H1 (cell line): ENCODE data around the gene DOK3. TPM values are rescaled to one million over a fixed set of nuclear protein-coding genes. Genes with fewer than 3 reads are reported as not detected.

Experiments
- CTCF ChIA-PET: fragments of 300-600 bp; sonication (Branson Sonifier 250); formaldehyde crosslinking; loops from one replicate; lab custom pipeline; 2021; ENCODE audit not compliant: partially characterized antibody; lab: Charles Lee
- POLR2A ChIA-PET: fragments of 300-600 bp; sonication (Branson Sonifier 250); formaldehyde crosslinking; loops from one replicate; lab custom pipeline; 2021; ENCODE audit warnings: inconsistent platforms; ENCODE audit not compliant: partially characterized antibody; lab: Charles Lee
- DNase-seq, 2 experiments: peaks; one replicate each; pipeline versions ENCODE4 v3.0.0 to v3.0.0-alpha.2; 2010 to 2022; ENCODE audit warnings: low spot score in 2 of 2, low read depth in 1 of 2, mixed read lengths in 1 of 2
- FAIRE-seq: peaks from 2 replicates; lab custom pipeline; 2011; peaks lifted over from hg19 to GRCh38; lab: Jason Lieb, UNC
- H2AFZ ChIP-seq: 2 replicates; pipeline ENCODE4 v1.8.1; 2012; ENCODE audit warnings: low read length, inconsistent platforms
- H2AK5ac ChIP-seq: 2 replicates; pipeline ENCODE4 v1.6.1; 2013; ENCODE audit warnings: low read depth, low read length
- H2BK120ac ChIP-seq: replicated peaks from 2 replicates; pipeline ENCODE3; 2013; ENCODE audit warnings: low read depth, low read length, inconsistent platforms
- H2BK12ac ChIP-seq: 2 replicates; pipeline ENCODE4 v1.6.1; 2013; ENCODE audit warnings: low read depth, low read length
- H2BK15ac ChIP-seq: 2 replicates; pipeline ENCODE4 v1.6.1; 2013; ENCODE audit warnings: low read length
- H2BK20ac ChIP-seq: 2 replicates; pipeline ENCODE4 v1.6.1; 2013; ENCODE audit warnings: low read length
- H2BK5ac ChIP-seq: 2 replicates; pipeline ENCODE4 v1.6.1; 2013; ENCODE audit warnings: low read depth, low read length
- H3K14ac ChIP-seq: 2 replicates; pipeline ENCODE4 v1.6.1; 2013; ENCODE audit warnings: inconsistent platforms; ENCODE audit not compliant: insufficient read length
- H3K18ac ChIP-seq: 2 replicates; pipeline ENCODE4 v1.6.1; 2013; ENCODE audit warnings: low read length; ENCODE audit errors: extremely low read depth
- H3K23ac ChIP-seq: 2 replicates; pipeline ENCODE4 v1.6.1; 2013; ENCODE audit warnings: inconsistent platforms; ENCODE audit not compliant: insufficient read length
- H3K23me2 ChIP-seq: 2 replicates; pipeline ENCODE4 v1.6.1; 2013; ENCODE audit warnings: low read depth, low read length
- H3K27ac ChIP-seq: 2 replicates; pipeline ENCODE4 v1.6.1; 2011; ENCODE audit warnings: low read depth, low read length, inconsistent platforms
- H3K27me3 ChIP-seq, 4 experiments: replicated peaks in 1 of 4; 1 replicate in 1 of 4; 2 replicates in 3 of 4; pipeline versions ENCODE4 v1.6.1 to v1.8.1; 2011 to 2013; ENCODE audit warnings: low read length in 3 of 4, mild to moderate bottlenecking in 3 of 4, inconsistent platforms in 2 of 4, mixed read lengths in 2 of 4, moderate library complexity in 1 of 4; ENCODE audit not compliant: control insufficient read depth in 3 of 4, insufficient read depth in 3 of 4; ENCODE audit errors: extremely low read depth in 1 of 4
- H3K36me3 ChIP-seq, 4 experiments: 2 replicates each; pipeline versions ENCODE4 v1.6.1 to v1.8.1; 2011 to 2013; ENCODE audit warnings: mild to moderate bottlenecking in 4 of 4, low read length in 3 of 4, moderate library complexity in 2 of 4, control low read depth in 1 of 4, inconsistent platforms in 1 of 4; ENCODE audit not compliant: insufficient read depth in 4 of 4, control insufficient read depth in 2 of 4
- H3K4ac ChIP-seq: replicated peaks from 2 replicates; pipeline ENCODE3; 2013; ENCODE audit warnings: low read length, low read depth, mixed read lengths, inconsistent platforms; ENCODE audit not compliant: insufficient read length
- H3K4me1 ChIP-seq, 4 experiments: replicated peaks in 1 of 4; 1 replicate in 1 of 4; 2 replicates in 3 of 4; pipeline versions ENCODE4 v1.6.1 to v1.8.1; 2011 to 2013; ENCODE audit warnings: low read length in 3 of 4, inconsistent platforms in 2 of 4, mixed read lengths in 1 of 4; ENCODE audit not compliant: insufficient read depth in 4 of 4, control insufficient read depth in 3 of 4
- H3K4me2 ChIP-seq, 2 experiments: 2 replicates each; pipeline versions ENCODE4 v1.6.1 to v1.8.1; 2011 to 2013; ENCODE audit warnings: low read depth in 2 of 2, low read length in 2 of 2, control low read depth in 1 of 2, inconsistent platforms in 1 of 2, mild to moderate bottlenecking in 1 of 2; ENCODE audit not compliant: insufficient read depth in 1 of 2
- H3K4me3 ChIP-seq, 4 experiments: fragments of 200-600, 300-600 bp in 1 of 4; sonication (generic), shearing (Covaris generic), sonication (Bioruptor Twin) in 1 of 4; 2 replicates each; pipeline versions ENCODE4 v1.5.1 to v1.8.1; 2011 to 2016; ENCODE audit warnings: low read length in 4 of 4, low read depth in 3 of 4, control low read depth in 2 of 4, inconsistent platforms in 2 of 4, mild to moderate bottlenecking in 2 of 4, mixed read lengths in 1 of 4, moderate library complexity in 1 of 4; ENCODE audit not compliant: insufficient read depth in 2 of 4; ENCODE audit errors: extremely low read depth in 1 of 4
- H3K56ac ChIP-seq: replicated peaks from 2 replicates; pipeline ENCODE3; 2013; ENCODE audit warnings: low read depth, mild to moderate bottlenecking, mixed read lengths, low read length, inconsistent platforms; ENCODE audit not compliant: insufficient read length
- H3K79me1 ChIP-seq: 2 replicates; pipeline ENCODE4 v1.6.1; 2013; ENCODE audit warnings: low read depth, low read length, control low read depth
- H3K79me2 ChIP-seq, 2 experiments: 2 replicates each; pipeline versions ENCODE4 v1.6.1 to v1.8.1; 2012 to 2013; ENCODE audit warnings: low read length in 2 of 2, mild to moderate bottlenecking in 2 of 2, inconsistent platforms in 1 of 2; ENCODE audit not compliant: insufficient read depth in 2 of 2, control insufficient read depth in 1 of 2
- H3K9ac ChIP-seq, 4 experiments: replicated peaks in 1 of 4; 1 replicate in 1 of 4; 2 replicates in 3 of 4; pipeline versions ENCODE4 v1.6.1 to v1.8.1; 2011 to 2013; ENCODE audit warnings: low read depth in 3 of 4, low read length in 3 of 4, control low read depth in 2 of 4, mild to moderate bottlenecking in 2 of 4, moderate library complexity in 2 of 4, inconsistent platforms in 1 of 4; ENCODE audit errors: extremely low read depth in 1 of 4
- H3K9me3 ChIP-seq, 2 experiments: 2 replicates each; pipeline versions ENCODE4 v1.6.1 to v1.8.1; 2012 to 2013; ENCODE audit warnings: mild to moderate bottlenecking in 2 of 2, moderate library complexity in 2 of 2, control low read depth in 1 of 2, inconsistent platforms in 1 of 2, low read depth in 1 of 2, low read length in 1 of 2, mixed read lengths in 1 of 2; ENCODE audit not compliant: insufficient read depth in 2 of 2
- H4K20me1 ChIP-seq, 2 experiments: replicated peaks in 1 of 2; 2 replicates each; pipeline versions ENCODE3 to v1.8.1; 2011 to 2013; ENCODE audit warnings: inconsistent platforms in 2 of 2, low read length in 2 of 2, mild to moderate bottlenecking in 1 of 2; ENCODE audit not compliant: insufficient read depth in 2 of 2, control insufficient read depth in 1 of 2
- H4K5ac ChIP-seq: 2 replicates; pipeline ENCODE4 v1.6.1; 2013; ENCODE audit warnings: low read length, low read depth, mixed read lengths, inconsistent platforms; ENCODE audit not compliant: insufficient read length
- H4K8ac ChIP-seq: 2 replicates; pipeline ENCODE4 v1.8.0; 2013; ENCODE audit warnings: mild to moderate bottlenecking, moderate library complexity, low read length, inconsistent platforms; ENCODE audit not compliant: insufficient read depth; ENCODE audit errors: extremely low read depth
- H4K91ac ChIP-seq: replicated peaks from 2 replicates; pipeline ENCODE3; 2013; ENCODE audit warnings: low read length, mixed read lengths, inconsistent platforms; ENCODE audit not compliant: insufficient read length
- ASH2L ChIP-seq: fragments of 200-600, 300-600 bp; sonication (generic); IDR thresholded peaks from one replicate; pipeline ENCODE4 v1.7.1; 2017; ENCODE audit warnings: low read length
- CBX5 ChIP-seq: fragments of 300-800, 300-1000 bp; sonication (generic); IDR thresholded peaks from 2 replicates; pipeline ENCODE4 v1.7.1; 2016; ENCODE audit warnings: antibody characterized with exemption, low read length, low read depth
- EGR1 ChIP-seq: IDR thresholded peaks from 2 replicates; pipeline ENCODE4 v1.6.1; 2011; ENCODE audit warnings: low read depth, low read length, borderline replicate concordance
- FOSL1 ChIP-seq: IDR thresholded peaks from 2 replicates; pipeline ENCODE4 v1.6.1; 2011; ENCODE audit warnings: mild to moderate bottlenecking, low read depth, low read length, moderate library complexity; ENCODE audit not compliant: insufficient read depth
- GTF2F1 ChIP-seq: IDR thresholded peaks from 2 replicates; pipeline ENCODE4 v1.6.1; 2012; ENCODE audit warnings: low read depth, low read length, improper control_type of control experiment, borderline replicate concordance
- JUN ChIP-seq: IDR thresholded peaks from 2 replicates; pipeline ENCODE4 v1.6.1; 2011; ENCODE audit warnings: low read depth, mild to moderate bottlenecking, improper control_type of control experiment, low read length
- KDM5A ChIP-seq: fragments of 200-600 bp; IDR thresholded peaks from 2 replicates; pipeline ENCODE4 v1.7.1; 2012; ENCODE audit warnings: mild to moderate bottlenecking, low read length, inconsistent platforms, mixed read lengths
- RFX5 ChIP-seq: IDR thresholded peaks from 2 replicates; pipeline ENCODE4 v1.6.1; 2011; ENCODE audit warnings: low read depth, low read length, improper control_type of control experiment, borderline replicate concordance
- WGBS, 2 experiments: shearing (Covaris generic) in 1 of 2; methylation state at CpG; one replicate each; pipeline versions ENCODE4 v1.1.6 to v1.1.7; 2013 to 2015; ENCODE audit warnings: low lambda C conversion rate in 2 of 2, mixed read lengths in 2 of 2, inconsistent platforms in 1 of 2, low coverage in 1 of 2, missing lambda C conversion rate in 1 of 2; ENCODE audit not compliant: insufficient replicate concordance in 2 of 2, insufficient coverage in 1 of 2, insufficient read length in 1 of 2; ENCODE audit errors: extremely low coverage in 1 of 2, missing lambda C conversion rate in 1 of 2; 5-methylcytosine and 5-hydroxymethylcytosine counted together
- polyA plus RNA-seq, 7 experiments: library from polyadenylated mRNA; depleted of rRNA in 3 of 7; stranded (reverse) in 5 of 7; unstranded in 2 of 7; fragments of >200 nt in 5 of 7; fragments of 200-250 nt in 2 of 7; gene quantifications; 1 replicate in 5 of 7; 2 replicates in 1 of 7; 4 replicates in 1 of 7; pipeline versions ENCODE4 v1.2.1 to v1.2.3, GENCODE V29; 2011 to 2013; ENCODE audit warnings: missing spikeins in 2 of 7, mixed read lengths in 2 of 7
- total RNA-seq: library from RNA; stranded (reverse); fragmentation: NEBNext Ultra II Directional; extraction: Animal tissue kit (Norgen Biotek cat#: 25700); gene quantifications from 2 replicates; pipeline ENCODE4 v1.2.1, GENCODE V29; 2021
- TF ChIP-seq, protein P1 (sequence below): IDR thresholded peaks from 2 replicates; pipeline ENCODE4 v1.6.1; 2011; ENCODE audit warnings: low read length, improper control_type of control experiment

DOK3 gene
- total and polyA plus RNA-seq, 2 of the 8 experiments (the other 6 are each of a cell fraction or from before 2014, with no cell fraction given) = 4.2 to 6.4 TPM

GRCh38 chr5:177519463-177520235, 10.0 kb upstream of the DOK3 start:
- Histone ChIP-seq H3K27ac (no peak overlapping the region), H3K23me2 (peaks cover 8% of the 10 kb centered on the region), H2BK12ac (no peak overlapping the region), H4K5ac (no peak overlapping the region), H3K4ac (no peak overlapping the region), H3K14ac (no peak overlapping the region), H3K9ac (no peak overlapping the region), H2AFZ (no peak overlapping the region), H3K4me2 (no peak overlapping the region), H3K36me3 (peaks cover 23 to 43% (median 35%) of the 10 kb centered on the region in 4 experiments), H3K18ac (no peak overlapping the region), H2BK15ac (no peak overlapping the region), H3K4me3 (no peak overlapping the region), H3K23ac (no peak overlapping the region), H4K8ac (peak overlapping the region; percentile 48; the same call in 1 of the 2 replicates), H2AK5ac (no peak overlapping the region), H2BK20ac (no peak overlapping the region), H2BK120ac (no peak overlapping the region), H3K9me3 (no peaks in the 10 kb centered on the region), H4K91ac (no peak overlapping the region), H3K79me1 (peaks cover 3% of the 10 kb centered on the region; the same call in 1 of the 2 replicates), H3K79me2 (peaks cover 0 to 9% of the 10 kb centered on the region in 2 experiments; a peak in 1 of 4 replicates), H3K27me3 (no peaks in the 10 kb centered on the region), H2BK5ac (no peak overlapping the region), H3K56ac (no peak overlapping the region), H4K20me1 (peaks cover 0 to 7% of the 10 kb centered on the region in 2 experiments), H3K4me1 (peaks cover 0 to 6% (median 5%) of the 10 kb centered on the region in 4 experiments; a peak in 5 of 7 replicates)
- POLR2A ChIA-PET = interaction anchor here (0.6 to 5.0 kb wide), 6 partner anchors 10 to 49 kb away, joined by 3 to 11 read pairs (median 4); partner anchors contain the start of gene DOK3
- DNase-seq (no peak), FAIRE-seq (no peak)
- CTCF ChIA-PET = interaction anchor here (0.6 to 1.0 kb wide), 5 partner anchors 13 to 742 kb away, joined by 3 to 4 read pairs (median 3); no protein-coding TSS in a partner anchor
- WGBS, 2 experiments = 82% methylated on average over 13 of the region's 13 CpGs; no CpG with 5 or more reads in 1 of the 2 experiments
- TF ChIP-seq KDM5A (no peak), JUN (no peak), RFX5 (no peak), FOSL1 (no peak), EGR1 (no peak), GTF2F1 (no peak), CBX5 (no peak), ASH2L (no peak)
- TF ChIP-seq, protein P1, sequence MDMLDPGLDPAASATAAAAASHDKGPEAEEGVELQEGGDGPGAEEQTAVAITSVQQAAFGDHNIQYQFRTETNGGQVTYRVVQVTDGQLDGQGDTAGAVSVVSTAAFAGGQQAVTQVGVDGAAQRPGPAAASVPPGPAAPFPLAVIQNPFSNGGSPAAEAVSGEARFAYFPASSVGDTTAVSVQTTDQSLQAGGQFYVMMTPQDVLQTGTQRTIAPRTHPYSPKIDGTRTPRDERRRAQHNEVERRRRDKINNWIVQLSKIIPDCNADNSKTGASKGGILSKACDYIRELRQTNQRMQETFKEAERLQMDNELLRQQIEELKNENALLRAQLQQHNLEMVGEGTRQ = no peak
